ENCODE results near the gene NTNG1.

- TF ChIP-seq, protein P1, sequence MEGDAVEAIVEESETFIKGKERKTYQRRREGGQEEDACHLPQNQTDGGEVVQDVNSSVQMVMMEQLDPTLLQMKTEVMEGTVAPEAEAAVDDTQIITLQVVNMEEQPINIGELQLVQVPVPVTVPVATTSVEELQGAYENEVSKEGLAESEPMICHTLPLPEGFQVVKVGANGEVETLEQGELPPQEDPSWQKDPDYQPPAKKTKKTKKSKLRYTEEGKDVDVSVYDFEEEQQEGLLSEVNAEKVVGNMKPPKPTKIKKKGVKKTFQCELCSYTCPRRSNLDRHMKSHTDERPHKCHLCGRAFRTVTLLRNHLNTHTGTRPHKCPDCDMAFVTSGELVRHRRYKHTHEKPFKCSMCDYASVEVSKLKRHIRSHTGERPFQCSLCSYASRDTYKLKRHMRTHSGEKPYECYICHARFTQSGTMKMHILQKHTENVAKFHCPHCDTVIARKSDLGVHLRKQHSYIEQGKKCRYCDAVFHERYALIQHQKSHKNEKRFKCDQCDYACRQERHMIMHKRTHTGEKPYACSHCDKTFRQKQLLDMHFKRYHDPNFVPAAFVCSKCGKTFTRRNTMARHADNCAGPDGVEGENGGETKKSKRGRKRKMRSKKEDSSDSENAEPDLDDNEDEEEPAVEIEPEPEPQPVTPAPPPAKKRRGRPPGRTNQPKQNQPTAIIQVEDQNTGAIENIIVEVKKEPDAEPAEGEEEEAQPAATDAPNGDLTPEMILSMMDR (IDR thresholded peaks at IDR 0.05), result no peak
- no peak for TF ChIP-seq POLR2AphosphoS5 (IDR thresholded peaks at IDR 0.05)
Observed at GRCh38 chr1:107413951-107414350, 273.1 kb downstream of the NTNG1 start.
